ENCODE results near the gene DGAT2.

The DGAT2 gene

DNA sequence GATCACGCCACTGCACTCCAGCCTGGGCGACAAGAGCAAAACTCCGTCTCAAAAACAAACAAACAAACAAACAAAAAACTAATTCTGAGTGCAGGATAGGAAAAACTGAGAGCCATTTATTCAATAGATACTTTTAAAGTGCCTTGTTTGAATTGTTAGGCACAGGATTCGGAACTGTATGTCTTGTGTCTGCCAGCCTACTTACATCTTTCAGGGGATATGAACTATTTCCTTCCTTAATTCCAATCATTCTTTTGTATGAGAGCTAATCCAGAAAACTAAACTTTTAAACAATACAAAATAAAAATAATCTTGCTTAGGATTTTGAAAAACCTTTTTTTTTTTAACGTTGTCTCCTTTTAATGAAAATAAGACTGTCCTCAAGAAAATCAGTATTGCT lies 59.0 kb downstream of the DGAT2 start:
- in situ Hi-C loops (cut with MboI; ENCODE audit: low sequenced_read_pairs, unreplicated experiment) = no loop called here
- TF ChIP-seq, protein P1, sequence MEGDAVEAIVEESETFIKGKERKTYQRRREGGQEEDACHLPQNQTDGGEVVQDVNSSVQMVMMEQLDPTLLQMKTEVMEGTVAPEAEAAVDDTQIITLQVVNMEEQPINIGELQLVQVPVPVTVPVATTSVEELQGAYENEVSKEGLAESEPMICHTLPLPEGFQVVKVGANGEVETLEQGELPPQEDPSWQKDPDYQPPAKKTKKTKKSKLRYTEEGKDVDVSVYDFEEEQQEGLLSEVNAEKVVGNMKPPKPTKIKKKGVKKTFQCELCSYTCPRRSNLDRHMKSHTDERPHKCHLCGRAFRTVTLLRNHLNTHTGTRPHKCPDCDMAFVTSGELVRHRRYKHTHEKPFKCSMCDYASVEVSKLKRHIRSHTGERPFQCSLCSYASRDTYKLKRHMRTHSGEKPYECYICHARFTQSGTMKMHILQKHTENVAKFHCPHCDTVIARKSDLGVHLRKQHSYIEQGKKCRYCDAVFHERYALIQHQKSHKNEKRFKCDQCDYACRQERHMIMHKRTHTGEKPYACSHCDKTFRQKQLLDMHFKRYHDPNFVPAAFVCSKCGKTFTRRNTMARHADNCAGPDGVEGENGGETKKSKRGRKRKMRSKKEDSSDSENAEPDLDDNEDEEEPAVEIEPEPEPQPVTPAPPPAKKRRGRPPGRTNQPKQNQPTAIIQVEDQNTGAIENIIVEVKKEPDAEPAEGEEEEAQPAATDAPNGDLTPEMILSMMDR (IDR thresholded peaks at IDR 0.05; ENCODE audit: borderline replicate concordance, control extremely low read depth, extremely low read depth, insufficient read depth, missing control alignments) = no peak

DNA sequence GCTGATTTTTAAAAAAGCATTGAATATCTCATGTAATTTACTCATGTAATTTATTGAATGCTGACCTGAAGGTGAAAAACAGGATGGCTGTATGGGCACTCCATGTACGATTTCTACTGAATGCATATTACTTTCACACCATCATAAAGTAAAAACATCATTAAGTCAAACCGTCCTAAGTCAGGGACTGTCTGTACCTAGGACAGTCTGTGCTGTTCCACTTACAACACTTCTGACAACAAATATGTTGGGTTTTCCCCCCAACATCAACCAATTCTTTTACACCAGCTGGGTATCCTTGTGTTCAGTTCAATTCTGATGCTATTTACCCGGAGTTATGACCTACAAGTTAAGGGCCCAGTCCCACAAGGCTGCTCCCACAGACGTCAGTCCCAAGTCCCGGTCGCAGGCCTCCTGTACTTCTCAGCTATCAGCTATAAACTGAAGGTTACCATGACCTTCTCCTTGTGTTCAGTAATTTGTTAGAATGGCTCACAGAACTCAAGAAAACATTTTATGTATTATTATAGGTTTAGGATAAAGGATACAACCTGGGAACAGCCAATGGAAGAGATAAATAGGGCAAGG lies 63.4 kb downstream of the DGAT2 start:
- TF ChIP-seq, protein P1 (IDR thresholded peaks at IDR 0.05; ENCODE audit: borderline replicate concordance, control extremely low read depth, extremely low read depth, insufficient read depth, missing control alignments) = no peak
- in situ Hi-C loops (cut with MboI; ENCODE audit: low sequenced_read_pairs, unreplicated experiment) = no loop called here
- DNase-seq (ENCODE audit: low spot score) = no peak

More for the DNA sequence above, 59.0 kb downstream of the DGAT2 start:
- DNase-seq (ENCODE audit: low spot score) = no peak

DNA sequence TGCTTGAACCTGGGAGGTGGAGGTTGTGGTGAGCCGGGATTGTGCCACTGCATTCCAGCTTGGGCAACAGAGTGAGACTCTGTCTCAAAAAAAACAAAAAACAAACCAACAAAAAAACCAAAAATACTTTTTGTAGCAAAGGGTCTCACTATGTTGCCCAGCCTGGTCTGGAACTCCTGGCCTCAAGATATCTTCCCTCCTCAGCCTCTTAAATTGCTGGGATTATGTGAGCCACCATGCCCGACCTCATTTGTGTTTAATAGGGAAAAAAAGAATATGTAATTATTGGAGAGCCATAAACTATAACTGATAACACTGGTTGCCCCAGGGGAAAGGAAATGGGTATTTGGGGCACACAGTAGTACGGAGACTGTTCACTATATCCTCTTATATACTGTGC lies 66.2 kb downstream of the DGAT2 start:
- TF ChIP-seq, protein P1 (IDR thresholded peaks at IDR 0.05; ENCODE audit: borderline replicate concordance, control extremely low read depth, extremely low read depth, insufficient read depth, missing control alignments) = no peak
- in situ Hi-C loops (cut with MboI; ENCODE audit: low sequenced_read_pairs, unreplicated experiment) = no loop called here
- no peak for DNase-seq (ENCODE audit: low spot score)

DNA sequence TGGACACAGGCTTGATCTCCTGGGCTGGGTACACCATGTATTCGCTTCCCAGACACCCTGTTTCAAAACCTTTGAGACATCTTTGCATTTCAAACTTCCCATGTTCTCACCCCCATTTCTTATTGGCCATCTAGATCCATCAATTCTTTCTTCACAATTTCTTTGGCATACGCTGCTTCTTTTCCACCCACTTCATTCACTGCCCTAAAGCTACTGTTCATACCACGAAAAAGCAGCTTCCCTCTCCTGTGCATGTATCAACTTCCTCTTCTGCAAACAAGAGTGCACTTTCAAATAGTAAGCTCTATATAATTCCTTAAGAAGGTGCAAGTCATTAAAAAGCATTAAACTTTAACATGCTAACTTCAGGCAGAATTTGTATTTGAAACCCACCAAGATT lies 67.8 kb downstream of the DGAT2 start:
- no peak for DNase-seq (ENCODE audit: low spot score)
- TF ChIP-seq, protein P1 (IDR thresholded peaks at IDR 0.05; ENCODE audit: borderline replicate concordance, control extremely low read depth, extremely low read depth, insufficient read depth, missing control alignments) = no peak
- in situ Hi-C loops (cut with MboI; ENCODE audit: low sequenced_read_pairs, unreplicated experiment) = no loop called here

DNA sequence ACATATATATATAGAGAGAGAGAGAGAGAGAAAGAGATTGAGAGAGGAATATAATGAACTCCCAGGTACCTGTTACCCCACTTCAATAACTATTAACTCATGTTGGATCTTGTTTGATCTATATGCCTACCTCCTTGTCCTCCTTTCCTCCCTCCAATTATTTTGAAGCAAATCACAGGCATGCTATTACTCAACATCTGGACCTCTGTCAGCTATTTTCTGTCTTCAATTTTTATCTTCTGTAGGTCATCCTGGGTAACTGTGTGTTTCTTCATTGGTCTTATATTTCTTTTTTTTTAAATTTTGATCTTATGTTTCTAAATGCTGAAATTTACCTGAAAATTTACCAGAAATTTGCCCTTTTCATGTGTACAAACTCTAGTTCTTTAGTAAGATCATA lies 71.3 kb downstream of the DGAT2 start:
- in situ Hi-C loops (cut with MboI; ENCODE audit: low sequenced_read_pairs, unreplicated experiment) = no loop called here
- TF ChIP-seq, protein P1 (IDR thresholded peaks at IDR 0.05; ENCODE audit: borderline replicate concordance, control extremely low read depth, extremely low read depth, insufficient read depth, missing control alignments) = no peak

DNA sequence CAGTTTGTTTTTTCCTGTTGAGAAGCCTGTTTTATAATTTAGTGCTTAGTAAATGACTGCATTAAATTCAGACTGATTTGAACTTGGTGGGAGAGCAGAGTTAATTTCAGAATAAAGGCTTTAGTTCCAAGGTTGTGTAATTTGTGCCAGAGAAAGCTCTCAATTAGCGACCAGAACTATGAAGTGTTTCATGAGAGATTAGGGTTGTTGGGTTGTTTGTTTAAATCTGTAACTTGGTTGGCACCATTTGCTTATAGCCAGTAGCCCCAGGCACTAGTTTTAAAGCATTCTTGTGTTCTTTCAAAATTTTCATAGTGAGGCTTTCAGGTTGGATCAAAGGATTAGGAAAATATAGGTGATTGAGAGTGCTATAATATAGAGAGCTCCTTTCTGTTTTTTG lies 71.9 kb downstream of the DGAT2 start:
- TF ChIP-seq, protein P1 (IDR thresholded peaks at IDR 0.05; ENCODE audit: borderline replicate concordance, control extremely low read depth, extremely low read depth, insufficient read depth, missing control alignments) = no peak
- DNase-seq (ENCODE audit: low spot score) = no peak
- in situ Hi-C loops (cut with MboI; ENCODE audit: low sequenced_read_pairs, unreplicated experiment) = no loop called here

More for the DNA sequence above, 71.3 kb downstream of the DGAT2 start:
- DNase-seq (ENCODE audit: low spot score) = no peak

Data from GM13976 (cell line).